Gastrocnemius medialis (tissue), 4 donors: Measurements from ENCODE around the gene MCL1. TPM values are rescaled to one million over a fixed set of nuclear protein-coding genes. Genes with fewer than 3 reads are reported as not detected.

Experiments
- ATAC-seq, 2 donors: fragments of 150-250 bp; one replicate each; pipeline ENCODE4 v1.9.1; 2016
- DNase-seq, 2 donors: peaks; one replicate each; pipeline ENCODE4 v3.0.0-alpha.2; 2019
- H3K27ac ChIP-seq, 4 donors: fragments of 200-600 bp; sonication (generic); 1 replicate in 1 of 4; 2 replicates in 3 of 4; pipeline ENCODE4 v1.5.1; 2016 to 2018; ENCODE audit warnings: mild to moderate bottlenecking in 2 of 4, moderate library complexity in 1 of 4
- H3K27me3 ChIP-seq, 3 donors: fragments of 200-600 bp; sonication (generic) in 2 of 3; 1 replicate in 1 of 3; 2 replicates in 2 of 3; pipeline versions ENCODE4 v1.5.1 to v1.6.0; 2016 to 2019; ENCODE audit warnings: mild to moderate bottlenecking in 1 of 3, moderate library complexity in 1 of 3
- H3K36me3 ChIP-seq, 2 donors: fragments of 200-600 bp; sonication (generic) in 1 of 2; one replicate each; pipeline ENCODE4 v1.5.1; 2017 to 2018
- H3K4me1 ChIP-seq, 2 donors: fragments of 200-600 bp; sonication (generic) in 1 of 2; one replicate each; pipeline ENCODE4 v1.5.1; 2016 to 2017; ENCODE audit warnings: mild to moderate bottlenecking in 2 of 2
- H3K4me3 ChIP-seq, 4 donors: fragments of 200-600 bp; sonication (generic) in 3 of 4; 1 replicate in 1 of 4; 2 replicates in 3 of 4; pipeline ENCODE4 v1.5.1; 2016 to 2019; ENCODE audit warnings: mild to moderate bottlenecking in 2 of 4
- H3K9me3 ChIP-seq, 3 donors: fragments of 200-600 bp; sonication (generic) in 2 of 3; 1 replicate in 1 of 3; 2 replicates in 2 of 3; pipeline ENCODE4 v1.5.1; 2016 to 2019
- CTCF ChIP-seq, 5 experiments: fragments of 450-650 bp in 3 of 5; fragments of 200-600 bp in 2 of 5; sonication (generic) in 2 of 5; IDR thresholded peaks in 4 of 5; conservative IDR thresholded peaks in 1 of 5; 1 replicate in 4 of 5; 2 replicates in 1 of 5; pipeline ENCODE4 v1.5.1; 2016 to 2019; ENCODE audit warnings: antibody characterized with exemption in 5 of 5, mild to moderate bottlenecking in 3 of 5, moderate library complexity in 3 of 5
- POLR2A ChIP-seq, 2 donors: fragments of 450-650 bp; IDR thresholded peaks; one replicate each; pipeline ENCODE4 v1.6.1; 2017; ENCODE audit warnings: antibody characterized with exemption in 2 of 2, mild to moderate bottlenecking in 2 of 2, moderate library complexity in 2 of 2
- in situ Hi-C, 4 donors: fragments of 200-750 bp; cut with MboI; loops; one replicate each; pipeline versions ENCODE4 v1.15.0 to v1.8.0; 2017; ENCODE audit warnings: low sequenced_read_pairs in 4 of 4
- intact Hi-C: fragments of 100-400 bp; cut with DNase I; formaldehyde crosslinking; loops from one replicate; pipeline ENCODE4 v1.15.1; 2023; ENCODE audit warnings: low total_unique reads
- microRNA-seq, 2 donors: library from miRNA; unstranded; fragments of <30 nt; microRNA quantifications; one replicate each; pipeline ENCODE4, GENCODE V29; 2016; ENCODE audit warnings: borderline replicate concordance in 2 of 2
- total RNA-seq, 4 donors: library from RNA; depleted of rRNA; stranded (reverse); fragments of >200 nt; gene quantifications; one replicate each; pipeline versions ENCODE4 v1.1.0 to v1.2.3, GENCODE V29; 2016

The MCL1 gene
- total RNA-seq, 4 donors from 2014 or later, result 136 to 199 (median 176) TPM

GRCh38 chr1:150530491-150531159 lies 48.8 kb downstream of the MCL1 start:
- in situ Hi-C loops (loop anchor here (5.0 to 10.0 kb wide), 2 partner anchors 66 to 68 kb away; no protein-coding TSS in a partner anchor), intact Hi-C loops (no loop called here)
- Histone ChIP-seq H3K27ac (no peak overlapping the region), H3K4me3 (no peak overlapping the region), H3K4me1 (peaks cover 14 to 19% of the 10 kb centered on the region in 2 donors), H3K27me3 (no peaks in the 10 kb centered on the region), H3K36me3 (no peaks in the 10 kb centered on the region), H3K9me3 (no peaks in the 10 kb centered on the region)
- TF ChIP-seq POLR2A (IDR thresholded peaks at IDR 0.05) (no peak), CTCF (IDR thresholded peaks at IDR 0.05 in 4 of 5, conservative IDR thresholded peaks at IDR 0.05 in 1 of 5) (no peak)
- no peak for ATAC-seq
- DNase-seq, result no peak

GRCh38 chr1:150529017-150529416 lies 50.4 kb downstream of the MCL1 start:
- in situ Hi-C loops, result no loop called here
- Histone ChIP-seq H3K9me3 (no peaks in the 10 kb centered on the region), H3K4me1 (peaks cover 9 to 12% of the 10 kb centered on the region in 2 donors), H3K36me3 (no peaks in the 10 kb centered on the region), H3K27ac (peak overlapping the region in 1 of 4 donors; percentile 3), H3K4me3 (no peak overlapping the region), H3K27me3 (no peaks in the 10 kb centered on the region)
- TF ChIP-seq CTCF (IDR thresholded peaks at IDR 0.05 in 4 of 5, conservative IDR thresholded peaks at IDR 0.05 in 1 of 5) (no peak), POLR2A (IDR thresholded peaks at IDR 0.05) (no peak)
- peak in 1 of 2 donors; percentile 70 for ATAC-seq
- intact Hi-C loops, result no loop called here
- no peak for DNase-seq

GRCh38 chr1:150528196-150528595 lies 51.2 kb downstream of the MCL1 start:
- TF ChIP-seq CTCF (IDR thresholded peaks at IDR 0.05 in 4 of 5, conservative IDR thresholded peaks at IDR 0.05 in 1 of 5), result no peak
- no peak for TF ChIP-seq POLR2A (IDR thresholded peaks at IDR 0.05)
- intact Hi-C loops, result no loop called here
- no peak overlapping the region for H3K4me3 ChIP-seq
- H3K27ac ChIP-seq, result no peak overlapping the region
- no peaks in the 10 kb centered on the region for H3K36me3 ChIP-seq
- H3K9me3 ChIP-seq, result no peaks in the 10 kb centered on the region
- no peaks in the 10 kb centered on the region for H3K27me3 ChIP-seq
- H3K4me1 ChIP-seq, result peaks cover 9 to 12% of the 10 kb centered on the region in 2 donors
- no peak for DNase-seq
- no peak for ATAC-seq
- in situ Hi-C loops, result no loop called here

- no peak for TF ChIP-seq POLR2A (IDR thresholded peaks at IDR 0.05)
- TF ChIP-seq CTCF (IDR thresholded peaks at IDR 0.05 in 4 of 5, conservative IDR thresholded peaks at IDR 0.05 in 1 of 5), result no peak
- H3K27me3 ChIP-seq, result no peaks in the 10 kb centered on the region
- H3K4me3 ChIP-seq, result no peak overlapping the region
- H3K27ac ChIP-seq, result no peak overlapping the region
- H3K36me3 ChIP-seq, result no peaks in the 10 kb centered on the region
- DNase-seq, result no peak
- in situ Hi-C loops (no loop called here), intact Hi-C loops (no loop called here)
- no peaks in the 10 kb centered on the region for H3K9me3 ChIP-seq
- H3K4me1 ChIP-seq, result peaks cover 12 to 13% of the 10 kb centered on the region in 2 donors
- no peak for ATAC-seq
Observed at GRCh38 chr1:150525348-150525747, 54.1 kb downstream of the MCL1 start.

Small RNA genes within 50 kb of the gene (microRNA-seq; reads per million reads assigned to microRNA genes)
- 0 reads per million in 2 donors for gene MIR4257

Other genes with a start within 250 kb of the MCL1 start
- 10 to 100 TPM; 18.0 to 28.0 (median 23.1) TPM for gene RPRD2, start 215.5 kb downstream of the MCL1 start, total RNA-seq
- 10 to 100 TPM; 15.0 to 26.7 (median 18.4) TPM for gene TARS2, start 92.2 kb downstream of the MCL1 start, total RNA-seq
- gene ECM1, start 71.5 kb downstream of the MCL1 start, total RNA-seq, result 1 to 10 TPM; 1.5 to 8.5 (median 5.6) TPM
- not detected for gene FALEC, start 63.9 kb downstream of the MCL1 start, total RNA-seq
- gene ADAMTSL4, start 30.2 kb downstream of the MCL1 start, total RNA-seq, result 10 to 100 TPM in 2 of 4 donors, 1 to 10 TPM in 2; 5.6 to 30.0 (median 10.7) TPM
- gene ENSA, start 50.0 kb upstream of the MCL1 start, total RNA-seq, result 100 to 1,000 TPM; 164 to 302 (median 219) TPM
- 10 to 100 TPM in 3 of 4 donors, 1 to 10 TPM in 1; 9.8 to 18.6 (median 15.7) TPM for gene GOLPH3L, start 117.5 kb upstream of the MCL1 start, total RNA-seq
- under 1 TPM in 1 of 4 donors, not detected in 3; 0.36 TPM for gene HORMAD1, start 141.3 kb upstream of the MCL1 start, total RNA-seq
- 10 to 100 TPM in 3 of 4 donors, 1 to 10 TPM in 1; 5.8 to 11.7 (median 10.6) TPM for gene CTSS, start 186.2 kb upstream of the MCL1 start, total RNA-seq
- gene CTSK, start 228.7 kb upstream of the MCL1 start, total RNA-seq, result 10 to 100 TPM in 3 of 4 donors, 1 to 10 TPM in 1; 8.4 to 20.2 (median 17.7) TPM